AG04450 (cell line): ENCODE results near the gene ANKRD52. TPM values are rescaled to one million over a fixed set of nuclear protein-coding genes. Genes with fewer than 3 reads are reported as not detected.
"Not testable (repeated sequence)": the region's sequence is repeated elsewhere in the genome, so short reads cannot be mapped to it uniquely, and the experiment has no call there.

Source experiments
- CTCF ChIA-PET: fragments of 300-600, 350-600 bp; formaldehyde crosslinking; extraction: SDS; loops from one replicate; lab custom pipeline; 2022; ENCODE audit warnings: antibody characterized with exemption, inconsistent platforms; lab: Charles Lee
- POLR2A ChIA-PET: fragments of 350-600 bp; formaldehyde crosslinking; extraction: SDS; loops from one replicate; lab custom pipeline; 2021; ENCODE audit warnings: antibody characterized with exemption, inconsistent platforms; lab: Yijun Ruan, JAX
- DNase-seq: peaks from one replicate; pipeline ENCODE4 v3.0.0-alpha.2; 2011; ENCODE audit warnings: low read depth, low spot score
- H3K27ac ChIP-seq: one replicate; pipeline ENCODE4 v1.5.1; 2012; ENCODE audit warnings: low read depth, low read length, control low read depth
- H3K27me3 ChIP-seq: one replicate; pipeline ENCODE4 v1.6.0; 2012; ENCODE audit warnings: low read length; ENCODE audit not compliant: control insufficient read depth, insufficient read depth
- H3K4me3 ChIP-seq: 2 replicates; pipeline ENCODE4 v1.5.1; 2011; ENCODE audit warnings: mild to moderate bottlenecking, low read depth, low read length, control low read depth
- H3K9me3 ChIP-seq: 2 replicates; pipeline ENCODE4 v1.5.1; 2012; ENCODE audit warnings: low read length; ENCODE audit not compliant: control insufficient read depth, insufficient read depth
- polyA plus RNA-seq: library from polyadenylated mRNA; depleted of rRNA; stranded (reverse); fragments of >200 nt; gene quantifications from 2 replicates; pipeline ENCODE4 v1.2.3, GENCODE V29; 2011
- TF ChIP-seq, protein P1 (sequence below): IDR thresholded peaks from 2 replicates; pipeline ENCODE4 v1.5.1; 2011; ENCODE audit warnings: low read depth, low read length, control low read depth, inconsistent platforms

ANKRD52 gene
- polyA plus RNA-seq, 1 experiment = 16.0 TPM

DNA sequence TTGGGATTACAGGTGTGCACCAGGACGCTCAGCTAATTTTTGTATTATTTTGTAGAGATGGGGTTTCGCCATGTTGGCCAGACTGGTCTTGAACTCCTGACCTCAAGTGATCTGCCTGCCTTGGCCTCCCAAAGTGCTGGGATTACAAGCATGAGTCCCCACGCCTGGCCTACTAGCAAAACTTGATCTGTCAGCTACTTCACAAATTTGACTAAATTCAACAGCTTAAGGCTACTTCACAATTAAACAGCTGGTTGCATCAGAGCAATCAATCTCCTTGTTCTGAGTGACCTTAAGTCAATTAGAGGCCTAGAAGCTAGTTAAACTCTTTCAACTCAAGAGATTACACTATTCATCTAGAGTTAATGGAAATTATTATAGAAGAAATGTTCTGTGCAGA is 20.7 kb upstream of the ANKRD52 start:
- no peaks in the 10 kb centered on the region for H3K27me3 ChIP-seq
- TF ChIP-seq, protein P1, sequence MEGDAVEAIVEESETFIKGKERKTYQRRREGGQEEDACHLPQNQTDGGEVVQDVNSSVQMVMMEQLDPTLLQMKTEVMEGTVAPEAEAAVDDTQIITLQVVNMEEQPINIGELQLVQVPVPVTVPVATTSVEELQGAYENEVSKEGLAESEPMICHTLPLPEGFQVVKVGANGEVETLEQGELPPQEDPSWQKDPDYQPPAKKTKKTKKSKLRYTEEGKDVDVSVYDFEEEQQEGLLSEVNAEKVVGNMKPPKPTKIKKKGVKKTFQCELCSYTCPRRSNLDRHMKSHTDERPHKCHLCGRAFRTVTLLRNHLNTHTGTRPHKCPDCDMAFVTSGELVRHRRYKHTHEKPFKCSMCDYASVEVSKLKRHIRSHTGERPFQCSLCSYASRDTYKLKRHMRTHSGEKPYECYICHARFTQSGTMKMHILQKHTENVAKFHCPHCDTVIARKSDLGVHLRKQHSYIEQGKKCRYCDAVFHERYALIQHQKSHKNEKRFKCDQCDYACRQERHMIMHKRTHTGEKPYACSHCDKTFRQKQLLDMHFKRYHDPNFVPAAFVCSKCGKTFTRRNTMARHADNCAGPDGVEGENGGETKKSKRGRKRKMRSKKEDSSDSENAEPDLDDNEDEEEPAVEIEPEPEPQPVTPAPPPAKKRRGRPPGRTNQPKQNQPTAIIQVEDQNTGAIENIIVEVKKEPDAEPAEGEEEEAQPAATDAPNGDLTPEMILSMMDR = no peak
- H3K4me3 ChIP-seq = no peak overlapping the region
- no peak for DNase-seq
- no peak overlapping the region for H3K27ac ChIP-seq
- H3K9me3 ChIP-seq = no peaks in the 10 kb centered on the region
- ChIA-PET POLR2A (no interaction called here), CTCF (no interaction called here)

GRCh38 chr12:56274299-56274698 is 16.1 kb upstream of the ANKRD52 start:
- CTCF ChIA-PET = no interaction called here
- no peak for DNase-seq

GRCh38 chr12:56272468-56272867 is 14.3 kb upstream of the ANKRD52 start:
- CTCF ChIA-PET = interaction anchor here (0.6 to 1.2 kb wide), 2 partner anchors 78 to 80 kb away, joined by 3 read pairs; no protein-coding TSS in a partner anchor
- H3K27ac ChIP-seq, POLR2A ChIA-PET, H3K27me3 ChIP-seq, H3K4me3 ChIP-seq, DNase-seq, H3K9me3 ChIP-seq: not testable (repeated sequence)

More at GRCh38 chr12:56274299-56274698, 16.1 kb upstream of the ANKRD52 start:
- no peaks in the 10 kb centered on the region for H3K9me3 ChIP-seq
- no peak overlapping the region for H3K4me3 ChIP-seq
- H3K27me3 ChIP-seq = no peaks in the 10 kb centered on the region
- POLR2A ChIA-PET = no interaction called here
- TF ChIP-seq, protein P1 = no peak
- no peak overlapping the region for H3K27ac ChIP-seq

DNA sequence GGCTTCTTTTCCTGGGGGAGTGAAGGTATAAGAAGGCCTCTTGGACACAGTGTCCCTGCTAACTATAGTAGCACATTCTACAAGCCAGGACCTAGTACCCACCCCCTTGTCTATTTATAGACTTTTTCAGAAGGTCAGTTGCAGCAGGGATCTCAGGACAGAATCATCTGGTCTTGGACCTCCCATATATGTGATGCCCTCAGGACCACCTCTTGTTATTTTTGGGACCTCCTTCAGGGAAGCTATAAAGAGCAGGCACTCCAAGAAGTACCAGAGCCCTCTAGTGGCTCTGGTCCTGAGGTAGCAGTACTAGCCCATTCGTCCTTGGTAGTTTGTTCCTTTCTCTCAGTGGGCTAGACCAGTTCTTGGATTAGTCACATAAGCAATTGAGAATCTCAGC is 12.8 kb upstream of the ANKRD52 start:
- CTCF ChIA-PET = interaction anchor here (0.7 to 1.2 kb wide), 2 partner anchors 77 to 87 kb away, joined by 3 to 4 read pairs; no protein-coding TSS in a partner anchor
- TF ChIP-seq, protein P1 = peak; percentile 60
- no peak for DNase-seq
- H3K27ac ChIP-seq = no peak overlapping the region
- no peak overlapping the region for H3K4me3 ChIP-seq
- POLR2A ChIA-PET = interaction anchor here (0.5 kb wide), 1 partner anchor 81 kb away, joined by 4 read pairs; no protein-coding TSS in a partner anchor
- no peaks in the 10 kb centered on the region; the same call in 1 of the 2 replicates for H3K9me3 ChIP-seq
- H3K27me3 ChIP-seq = no peaks in the 10 kb centered on the region

- ChIA-PET POLR2A (interaction anchor here (0.5 to 2.0 kb wide), 8 partner anchors 9 to 268 kb away, joined by 3 to 14 read pairs (median 4); partner anchors contain the start of genes ANKRD52, RNF41 and SMARCC2), CTCF (interaction anchor here (0.6 to 2.1 kb wide), 5 partner anchors 10 to 394 kb away, joined by 3 to 23 read pairs (median 4); partner anchors contain the start of genes ANKRD52 and SMARCC2)
- DNase-seq = no peak
- Histone ChIP-seq H3K27ac (peak overlapping the region; percentile 39), H3K27me3 (no peaks in the 10 kb centered on the region), H3K9me3 (no peaks in the 10 kb centered on the region; the same call in 1 of the 2 replicates), H3K4me3 (peak overlapping the region; percentile 76)
- TF ChIP-seq, protein P1 = no peak
Observed at GRCh38 chr12:56267443-56268071, 9.4 kb upstream of the ANKRD52 start.
